AG08396 (cell line): ENCODE data around the gene OSGEPL1.
"Not testable (repeated sequence)": the region's sequence is repeated elsewhere in the genome, so short reads cannot be mapped to it uniquely, and the experiment has no call there.

Experiments used
- DNase-seq: peaks from one replicate; pipeline ENCODE4 v3.0.0; 2012; ENCODE audit warnings: low spot score, mixed read lengths

Gene OSGEPL1

DNA sequence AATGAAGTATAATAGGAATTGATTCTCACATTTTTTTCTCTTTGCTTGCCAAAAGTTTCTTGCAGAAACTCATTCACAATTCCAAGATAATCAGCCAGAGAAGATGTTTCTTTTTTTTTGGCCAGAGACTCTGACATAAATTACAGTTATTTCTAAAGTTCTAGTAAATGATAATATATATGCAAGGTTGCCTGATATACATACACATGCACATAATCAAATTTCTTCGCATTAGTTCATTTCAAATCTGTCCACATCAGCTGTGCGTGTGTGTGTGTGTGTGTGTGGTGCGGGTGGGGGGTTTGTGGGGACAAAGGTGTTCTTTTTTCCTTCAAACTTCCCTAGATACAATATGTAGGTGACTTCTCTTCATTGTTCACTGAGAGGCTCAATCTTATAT is 33.2 kb downstream of the OSGEPL1 start:
- no peak for DNase-seq

DNA sequence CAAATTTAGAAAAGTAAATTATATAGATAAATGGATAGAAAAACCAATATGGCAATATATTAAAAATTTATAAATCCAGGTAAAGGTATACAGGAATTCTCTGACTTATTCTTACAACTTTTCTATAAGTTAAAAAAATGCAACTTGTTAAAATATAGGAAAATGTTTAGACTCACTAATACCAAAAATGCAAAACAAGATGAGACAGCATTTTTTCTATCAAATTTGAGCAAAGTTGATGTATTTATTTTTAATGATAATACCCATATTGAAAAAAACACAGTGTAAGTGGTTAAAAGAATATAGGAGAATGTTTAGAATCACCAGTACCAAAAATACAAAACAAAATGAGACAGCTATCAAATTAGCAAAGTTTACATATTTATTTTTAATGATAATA is 35.7 kb downstream of the OSGEPL1 start:
- no peak for DNase-seq

DNA sequence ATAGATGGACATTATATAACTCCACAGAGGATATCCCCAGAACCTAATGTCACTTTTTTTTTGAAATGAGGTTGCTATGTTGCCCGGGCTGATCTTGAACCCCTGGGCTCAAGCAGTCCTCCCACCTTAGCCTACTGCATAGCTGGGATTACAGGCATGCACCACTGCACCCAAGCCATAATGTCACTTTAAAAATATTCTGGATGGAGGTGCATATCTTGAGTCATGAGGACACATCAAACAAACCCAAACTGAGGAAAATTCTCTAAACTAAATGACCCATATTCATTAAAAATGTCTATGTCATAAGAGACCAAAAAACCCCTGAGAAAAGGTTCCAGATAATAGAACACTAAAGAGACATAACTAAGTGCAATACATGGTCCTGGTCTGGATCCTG is 36.3 kb downstream of the OSGEPL1 start:
- DNase-seq: no peak

DNA sequence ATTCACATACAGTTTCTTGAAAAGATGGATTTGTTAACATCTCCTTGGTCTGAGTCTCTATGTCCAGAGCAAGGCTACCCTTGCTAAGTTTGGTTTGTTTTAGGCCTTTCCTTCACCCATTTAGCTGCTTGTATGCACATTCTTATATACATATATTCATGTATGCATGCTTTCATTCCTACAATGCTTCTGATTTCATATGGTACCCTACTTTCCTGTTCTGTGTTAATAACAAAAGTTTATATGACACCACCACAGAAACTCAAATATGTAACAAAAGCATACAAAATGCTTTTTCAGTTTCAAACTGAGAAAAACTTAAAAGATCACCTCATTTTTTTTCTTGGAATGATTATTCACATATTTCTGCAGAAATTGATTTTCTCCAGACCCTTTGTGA is 39.4 kb downstream of the OSGEPL1 start:
- DNase-seq: no peak

DNA sequence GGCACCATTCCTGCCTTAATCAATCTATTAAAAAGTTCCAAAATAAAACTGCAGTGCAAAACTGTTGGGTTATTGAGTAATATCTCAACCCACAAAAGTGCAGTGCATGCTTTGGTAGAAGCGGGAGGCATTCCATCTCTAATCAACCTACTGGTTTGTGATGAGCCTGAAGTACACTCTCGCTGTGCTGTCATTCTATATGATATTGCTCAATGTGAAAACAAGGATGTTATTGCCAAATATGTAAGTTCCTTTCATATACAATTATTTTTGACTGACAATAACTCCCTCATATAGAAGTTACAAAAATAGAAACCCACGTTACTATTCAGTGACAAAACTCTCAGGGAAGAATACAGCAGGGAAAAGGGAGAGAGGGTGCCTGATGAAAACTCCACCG is 43.0 kb downstream of the OSGEPL1 start:
- no peak for DNase-seq

DNA sequence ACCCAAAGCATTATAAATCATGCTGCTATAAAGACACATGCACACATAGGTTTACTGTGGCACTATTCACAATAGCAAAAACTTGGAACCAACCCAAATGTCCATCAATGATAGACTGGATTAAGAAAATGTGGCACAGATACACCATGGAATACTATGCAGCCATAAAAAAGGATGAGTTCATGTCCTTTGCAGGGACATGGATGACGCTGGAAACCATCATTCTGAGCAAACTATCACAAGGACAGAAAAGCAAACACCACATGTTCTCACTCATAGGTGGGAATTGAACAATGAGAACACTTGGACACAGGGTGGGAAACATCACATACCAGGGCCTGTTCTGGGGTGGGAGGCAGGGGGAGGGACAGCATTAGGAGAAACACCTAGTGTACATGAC is 45.0 kb downstream of the OSGEPL1 start:
- DNase-seq: not testable (repeated sequence)

DNA sequence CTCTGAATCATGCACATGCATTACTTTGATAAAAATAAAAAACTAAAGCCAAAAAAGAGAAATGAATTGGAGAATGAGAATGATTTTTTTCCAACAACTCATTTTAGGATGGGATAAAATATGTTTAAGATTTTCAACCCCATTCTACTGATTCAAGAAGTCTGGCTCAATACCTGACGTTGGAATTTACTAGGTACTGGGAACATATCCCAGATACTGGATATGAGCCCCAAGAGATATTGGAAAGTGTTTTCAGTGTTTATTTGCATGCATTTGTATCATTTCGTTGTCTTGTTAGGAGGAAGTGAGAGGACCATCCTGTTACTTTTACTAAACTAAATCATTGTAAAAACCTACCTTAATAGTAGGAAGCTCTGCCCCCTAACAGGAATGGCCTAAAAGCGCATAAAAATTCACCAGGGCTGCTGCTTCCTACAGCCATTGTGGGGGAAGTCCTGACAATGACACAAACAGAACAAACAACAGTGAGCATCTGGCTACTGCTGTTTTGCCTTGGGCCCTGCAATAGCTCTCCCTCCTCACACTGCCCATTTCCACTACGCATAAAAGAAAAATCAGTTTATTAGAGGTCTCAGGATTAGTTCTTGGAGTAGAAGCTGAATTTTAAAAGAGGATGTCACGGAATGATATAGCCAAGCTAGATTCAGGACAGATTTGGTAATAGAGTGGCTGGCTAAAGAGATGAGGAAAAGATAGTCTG is 52.9 kb downstream of the OSGEPL1 start:
- DNase-seq: no peak

DNA sequence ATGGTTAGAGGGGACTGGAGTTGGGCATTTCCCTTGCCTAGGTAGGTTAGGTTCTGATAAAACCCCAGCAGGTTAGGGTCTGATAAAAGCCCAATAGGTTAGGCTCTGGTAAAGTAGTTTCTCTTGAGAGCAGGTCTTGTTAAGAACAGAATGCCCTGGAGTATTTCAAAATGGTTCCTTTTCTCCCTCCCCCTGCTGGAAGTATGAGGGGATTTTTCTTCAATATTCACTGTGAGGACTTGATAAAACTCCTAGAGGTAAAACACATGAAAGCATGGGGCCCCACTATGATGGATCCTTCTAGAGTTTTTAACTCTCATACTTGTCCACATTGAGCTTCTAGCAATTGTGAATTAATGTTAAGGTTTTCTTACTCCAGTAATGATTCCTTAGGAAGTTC is 60.5 kb downstream of the OSGEPL1 start:
- no peak for DNase-seq

DNA sequence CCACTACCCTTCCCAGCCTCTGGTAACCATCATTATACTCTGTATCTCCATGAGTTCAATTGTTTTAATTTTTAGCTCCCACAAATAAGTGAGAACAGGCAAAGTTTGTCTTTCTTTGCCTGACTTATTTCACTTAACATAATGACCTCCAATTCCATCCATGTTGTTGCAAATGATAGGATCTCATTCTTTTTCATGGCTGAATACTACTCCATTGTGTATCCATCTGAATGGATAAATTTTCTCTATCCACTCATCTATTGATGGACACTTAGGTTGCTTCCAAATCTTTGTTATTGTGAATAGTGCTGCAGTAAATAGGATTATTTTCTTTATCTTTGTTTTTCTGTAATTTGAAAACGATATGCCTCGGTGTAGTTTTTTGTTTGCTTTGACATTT is 61.9 kb downstream of the OSGEPL1 start:
- DNase-seq: no peak

DNA sequence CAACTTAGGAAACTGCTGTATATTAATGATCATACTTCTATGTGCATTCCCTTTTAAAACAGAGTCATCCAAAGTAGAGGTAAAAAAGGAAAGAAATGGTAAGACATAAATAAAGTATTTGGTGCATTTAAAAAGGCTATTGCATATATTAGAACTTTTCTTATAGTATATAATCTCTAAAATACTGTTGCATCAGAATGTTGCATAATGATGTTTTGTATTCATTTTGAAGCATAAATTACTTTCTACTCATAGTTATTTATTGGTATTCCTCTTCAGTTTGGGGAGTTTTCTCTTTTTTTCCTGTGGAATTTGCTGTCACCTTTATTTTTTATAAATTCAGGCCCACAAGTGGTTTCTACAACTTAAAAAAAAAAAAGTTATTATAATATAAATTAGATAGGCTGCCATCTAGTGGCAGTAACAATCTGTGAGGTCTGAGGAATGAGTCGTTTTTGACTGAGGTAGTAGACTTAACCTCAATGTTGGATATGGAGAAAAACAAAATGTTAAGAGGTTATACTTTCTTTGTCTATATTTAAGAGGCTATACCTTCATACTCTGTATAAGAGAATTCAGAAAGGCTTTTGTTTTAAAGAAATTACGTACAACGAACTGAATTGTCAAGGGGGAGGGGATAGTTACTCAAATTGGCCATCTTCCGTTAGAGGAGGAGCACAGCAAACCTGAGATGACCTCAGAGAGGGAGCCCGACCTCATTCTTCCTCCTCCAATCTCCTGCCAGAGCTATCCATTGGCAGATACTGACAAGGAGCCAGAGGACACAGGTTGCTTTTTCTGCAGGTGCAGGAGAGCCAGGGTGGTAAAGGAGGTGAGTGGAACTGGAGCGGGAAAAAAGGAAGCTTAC is 64.3 kb downstream of the OSGEPL1 start:
- DNase-seq: peak; percentile 17
